ENCODE results near the gene SDK1.

- TF ChIP-seq CTCF (conservative IDR thresholded peaks at IDR 0.05) (no peak), ZFX (IDR thresholded peaks at IDR 0.05) (no peak)
Measured at GRCh38 chr7:3847336-3847735, 546.3 kb downstream of the SDK1 start.
